ENCODE results near the gene FMNL2. TPM values are rescaled to one million over a fixed set of nuclear protein-coding genes. Genes with fewer than 3 reads are reported as not detected.

The FMNL2 gene
- total and polyA plus RNA-seq, 2 of the 4 experiments (the other 2 are of a cell fraction): 10.9 to 11.4 TPM

GRCh38 chr2:152638056-152638455, 303.1 kb downstream of the FMNL2 start:
- Histone ChIP-seq H2BK120ac (ENCODE audit: low read depth, low read length) (no peak overlapping the region), H3K18ac (ENCODE audit: low read depth, low read length) (no peak overlapping the region), H3K36me3 (ENCODE audit: control insufficient read depth, insufficient read depth, low read length) (peaks cover 20% of the 10 kb centered on the region), H2BK15ac (ENCODE audit: low read depth, low read length) (no peak overlapping the region), H2BK20ac (ENCODE audit: low read depth, low read length) (no peak overlapping the region), H3K4ac (ENCODE audit: low read depth, low read length) (no peak overlapping the region), H3K27ac (ENCODE audit: insufficient read depth, low read length) (no peak overlapping the region), H4K91ac (ENCODE audit: insufficient read depth, low read depth, low read length) (no peak overlapping the region), H2AFZ (replicated peaks; ENCODE audit: low read length, poor library complexity) (no peak overlapping the region), H4K5ac (ENCODE audit: low read depth, low read length) (no peak overlapping the region), H3K79me1 (ENCODE audit: low read depth in 1 of 2, low read length in 2 of 2) (0 out of 4 replicates have a peak, but pooled peaks cover 0 to 5% of the 10 kb centered on the region in 2 experiments), H3K14ac (replicated peaks; ENCODE audit: low read depth, low read length) (no peak overlapping the region), H4K20me1 (ENCODE audit: insufficient read depth, low read length) (no peaks in the 10 kb centered on the region), H3K4me3 (ENCODE audit: insufficient read depth, low read depth, low read length) (no peak overlapping the region), H3K9me3 (ENCODE audit: control insufficient read depth, insufficient read depth, low read length) (no peaks in the 10 kb centered on the region), H4K8ac (ENCODE audit: low read depth in 2 of 2, low read length in 2 of 2) (no peak overlapping the region), H3K4me2 (ENCODE audit: low read depth, low read length) (no peak overlapping the region), H3K9ac (ENCODE audit: low read depth, low read length) (no peak overlapping the region), H3K27me3 (ENCODE audit: control insufficient read depth, insufficient read depth, low read length) (no peaks in the 10 kb centered on the region), H3K9me1 (ENCODE audit: insufficient read depth, low read length) (no peaks in the 10 kb centered on the region), H3K4me1 (ENCODE audit: control insufficient read depth, insufficient read depth, low read length) (no peaks in the 10 kb centered on the region), H2AK9ac (replicated peaks; ENCODE audit: low read depth, low read length, poor library complexity) (no peak overlapping the region), H2BK5ac (ENCODE audit: low read depth, low read length, poor library complexity, severe bottlenecking) (no peak overlapping the region), H3K56ac (ENCODE audit: extremely low read depth, insufficient read depth, low read length) (no peak overlapping the region), H2AK5ac (ENCODE audit: low read depth, low read length) (no peak overlapping the region), H3K23ac (ENCODE audit: low read depth, low read length) (no peak overlapping the region)
- in situ Hi-C loops (cut with MboI; ENCODE audit: low sequenced_read_pairs): loop anchor here (10.0 kb wide), 1 partner anchor 603 kb away; no protein-coding TSS in a partner anchor
- CTCF ChIA-PET: interaction anchor here (2.0 kb wide), 1 partner anchor 283 kb away, joined by 5 read pairs; no protein-coding TSS in a partner anchor
- POLR2A ChIA-PET (ENCODE audit: unreplicated experiment): no interaction called here
- no peak for DNase-seq
- ATAC-seq (ENCODE audit: low read depth): no peak
- no peak for TF ChIP-seq ELK1 (IDR thresholded peaks at IDR 0.05; ENCODE audit: borderline replicate concordance, low read depth, low read length)
- no CpG with 5 or more reads among the region's 2 CpGs for WGBS, 2 experiments (ENCODE audit: extremely low coverage in 2 of 2, insufficient read length in 1 of 2)
- intact Hi-C loops (cut with micrococcal nuclease): no loop called here
- no TSS peak for BruUV-seq (replicated peaks)
- dilution Hi-C loops (cut with HindIII; ENCODE audit: low sequenced_read_pairs, unreplicated experiment): loop anchor here (25.0 kb wide), 1 partner anchor 451 kb away; the partner anchor contains the start of gene STAM2

All from IMR-90 (cell line).